ENCODE results near the gene IQGAP2.

Gene IQGAP2

GRCh38 chr5:76443066-76443800 lies 40.1 kb downstream of the IQGAP2 start:
- Mint-ChIP-seq H3K9me3 (peaks cover 15% of the 10 kb centered on the region), H3K36me3 (ENCODE audit: low read depth) (peaks cover 36% of the 10 kb centered on the region), H3K27ac (no peak overlapping the region), H3K4me3 (no peak overlapping the region), H3K27me3 (ENCODE audit: low read depth) (no peaks in the 10 kb centered on the region), H3K4me1 (ENCODE audit: low read depth) (peaks cover 6% of the 10 kb centered on the region)

GRCh38 chr5:76445063-76445462 lies 42.0 kb downstream of the IQGAP2 start:
- Mint-ChIP-seq H3K4me1 (ENCODE audit: low read depth) (peaks cover 15% of the 10 kb centered on the region), H3K36me3 (ENCODE audit: low read depth) (peaks cover 33% of the 10 kb centered on the region), H3K9me3 (no peaks in the 10 kb centered on the region), H3K4me3 (no peak overlapping the region), H3K27me3 (ENCODE audit: low read depth) (no peaks in the 10 kb centered on the region), H3K27ac (peak overlapping the region; percentile 29)

GRCh38 chr5:76445830-76446229 lies 42.7 kb downstream of the IQGAP2 start:
- H3K27me3 Mint-ChIP-seq (ENCODE audit: low read depth) = no peaks in the 10 kb centered on the region
- peaks cover 21% of the 10 kb centered on the region for H3K4me1 Mint-ChIP-seq (ENCODE audit: low read depth)
- peaks cover 35% of the 10 kb centered on the region for H3K36me3 Mint-ChIP-seq (ENCODE audit: low read depth)
- no peak overlapping the region for H3K4me3 Mint-ChIP-seq
- no peaks in the 10 kb centered on the region for H3K9me3 Mint-ChIP-seq
- no peak overlapping the region for H3K27ac Mint-ChIP-seq

GRCh38 chr5:76446776-76447175 lies 43.7 kb downstream of the IQGAP2 start:
- H3K27me3 Mint-ChIP-seq (ENCODE audit: low read depth) = no peaks in the 10 kb centered on the region
- peaks cover 25% of the 10 kb centered on the region for H3K4me1 Mint-ChIP-seq (ENCODE audit: low read depth)
- no peak overlapping the region for H3K4me3 Mint-ChIP-seq
- H3K36me3 Mint-ChIP-seq (ENCODE audit: low read depth) = peaks cover 33% of the 10 kb centered on the region
- H3K9me3 Mint-ChIP-seq = no peaks in the 10 kb centered on the region
- no peak overlapping the region for H3K27ac Mint-ChIP-seq

GRCh38 chr5:76449606-76450005 lies 46.5 kb downstream of the IQGAP2 start:
- peaks cover 23% of the 10 kb centered on the region for H3K4me1 Mint-ChIP-seq (ENCODE audit: low read depth)
- H3K9me3 Mint-ChIP-seq = no peaks in the 10 kb centered on the region
- no peak overlapping the region for H3K27ac Mint-ChIP-seq
- H3K27me3 Mint-ChIP-seq (ENCODE audit: low read depth) = no peaks in the 10 kb centered on the region
- no peak overlapping the region for H3K4me3 Mint-ChIP-seq
- H3K36me3 Mint-ChIP-seq (ENCODE audit: low read depth) = peaks cover 31% of the 10 kb centered on the region

- H3K27me3 Mint-ChIP-seq (ENCODE audit: low read depth) = no peaks in the 10 kb centered on the region
- H3K9me3 Mint-ChIP-seq = no peaks in the 10 kb centered on the region
- peaks cover 29% of the 10 kb centered on the region for H3K36me3 Mint-ChIP-seq (ENCODE audit: low read depth)
- H3K4me3 Mint-ChIP-seq = no peak overlapping the region
- peaks cover 21% of the 10 kb centered on the region for H3K4me1 Mint-ChIP-seq (ENCODE audit: low read depth)
- H3K27ac Mint-ChIP-seq = no peak overlapping the region
Measured at GRCh38 chr5:76450054-76450453, 47.0 kb downstream of the IQGAP2 start.

GRCh38 chr5:76451031-76451701 lies 48.1 kb downstream of the IQGAP2 start:
- Mint-ChIP-seq H3K4me1 (ENCODE audit: low read depth) (peaks cover 25% of the 10 kb centered on the region), H3K27ac (no peak overlapping the region), H3K9me3 (no peaks in the 10 kb centered on the region), H3K27me3 (ENCODE audit: low read depth) (no peaks in the 10 kb centered on the region), H3K4me3 (no peak overlapping the region), H3K36me3 (ENCODE audit: low read depth) (peaks cover 29% of the 10 kb centered on the region)

GRCh38 chr5:76455531-76456133 lies 52.5 kb downstream of the IQGAP2 start:
- Mint-ChIP-seq H3K9me3 (no peaks in the 10 kb centered on the region), H3K4me3 (no peak overlapping the region), H3K4me1 (ENCODE audit: low read depth) (peaks cover 35% of the 10 kb centered on the region), H3K27ac (no peak overlapping the region), H3K36me3 (ENCODE audit: low read depth) (peaks cover 22% of the 10 kb centered on the region), H3K27me3 (ENCODE audit: low read depth) (no peaks in the 10 kb centered on the region)

- Mint-ChIP-seq H3K27ac (no peak overlapping the region), H3K27me3 (ENCODE audit: low read depth) (no peaks in the 10 kb centered on the region), H3K9me3 (no peaks in the 10 kb centered on the region)
Measured at GRCh38 chr5:76456258-76456657, 53.2 kb downstream of the IQGAP2 start.

GRCh38 chr5:76457674-76458485 lies 54.8 kb downstream of the IQGAP2 start:
- no peaks in the 10 kb centered on the region for H3K27me3 Mint-ChIP-seq (ENCODE audit: low read depth)
- no peaks in the 10 kb centered on the region for H3K9me3 Mint-ChIP-seq
- H3K4me1 Mint-ChIP-seq (ENCODE audit: low read depth) = peaks cover 27% of the 10 kb centered on the region
- peaks cover 32% of the 10 kb centered on the region for H3K36me3 Mint-ChIP-seq (ENCODE audit: low read depth)
- H3K27ac Mint-ChIP-seq = no peak overlapping the region
- no peak overlapping the region for H3K4me3 Mint-ChIP-seq

More at GRCh38 chr5:76456258-76456657, 53.2 kb downstream of the IQGAP2 start:
- peaks cover 19% of the 10 kb centered on the region for H3K36me3 Mint-ChIP-seq (ENCODE audit: low read depth)
- H3K4me3 Mint-ChIP-seq = no peak overlapping the region
- peaks cover 29% of the 10 kb centered on the region for H3K4me1 Mint-ChIP-seq (ENCODE audit: low read depth)

- Mint-ChIP-seq H3K4me3 (no peak overlapping the region), H3K9me3 (no peaks in the 10 kb centered on the region), H3K36me3 (ENCODE audit: low read depth) (peaks cover 33% of the 10 kb centered on the region), H3K4me1 (ENCODE audit: low read depth) (peaks cover 27% of the 10 kb centered on the region), H3K27me3 (ENCODE audit: low read depth) (no peaks in the 10 kb centered on the region), H3K27ac (no peak overlapping the region)
Measured at GRCh38 chr5:76458486-76458830, 55.4 kb downstream of the IQGAP2 start.

GRCh38 chr5:76460104-76460503 lies 57.0 kb downstream of the IQGAP2 start:
- no peaks in the 10 kb centered on the region for H3K27me3 Mint-ChIP-seq (ENCODE audit: low read depth)
- H3K4me1 Mint-ChIP-seq (ENCODE audit: low read depth) = peaks cover 30% of the 10 kb centered on the region
- H3K4me3 Mint-ChIP-seq = no peak overlapping the region
- no peak overlapping the region for H3K27ac Mint-ChIP-seq
- peaks cover 3% of the 10 kb centered on the region for H3K9me3 Mint-ChIP-seq
- peaks cover 41% of the 10 kb centered on the region for H3K36me3 Mint-ChIP-seq (ENCODE audit: low read depth)

- Mint-ChIP-seq H3K36me3 (ENCODE audit: low read depth) (peaks cover 43% of the 10 kb centered on the region), H3K9me3 (peaks cover 3% of the 10 kb centered on the region), H3K4me1 (ENCODE audit: low read depth) (peaks cover 28% of the 10 kb centered on the region), H3K4me3 (no peak overlapping the region), H3K27ac (no peak overlapping the region), H3K27me3 (ENCODE audit: low read depth) (no peaks in the 10 kb centered on the region)
Measured at GRCh38 chr5:76462097-76462667, 59.1 kb downstream of the IQGAP2 start.

GRCh38 chr5:76467216-76467615 lies 64.1 kb downstream of the IQGAP2 start:
- Mint-ChIP-seq H3K4me1 (ENCODE audit: low read depth) (peaks cover 31% of the 10 kb centered on the region), H3K9me3 (peaks cover 3% of the 10 kb centered on the region), H3K27ac (no peak overlapping the region), H3K27me3 (ENCODE audit: low read depth) (no peaks in the 10 kb centered on the region), H3K36me3 (ENCODE audit: low read depth) (peaks cover 35% of the 10 kb centered on the region), H3K4me3 (no peak overlapping the region)
